ENCODE measurements around the gene MAGEB5. TPM values are rescaled to one million over a fixed set of nuclear protein-coding genes. Genes with fewer than 3 reads are reported as not detected.
"Not testable (repeated sequence)": the region's sequence is repeated elsewhere in the genome, so short reads cannot be mapped to it uniquely, and the experiment has no call there.

MAGEB5 gene
- total RNA-seq (not detected), polyA plus RNA-seq (not detected)

- Histone ChIP-seq H3K36me3 (ENCODE audit: insufficient read depth) (no peaks in the 10 kb centered on the region), H3K4me3 (ENCODE audit: low read depth, low read length) (no peak within 1 kb of the TSS), H3K27ac (ENCODE audit: low read depth) (no peak within 1 kb of the TSS), H3K4me1 (ENCODE audit: insufficient read depth) (no peaks in the 10 kb centered on the region)
- WGBS: 84% methylated on average over 5 of the region's 5 CpGs
- DNase-seq (ENCODE audit: extremely low spot score): no peak
These were observed at the start of gene MAGEB5 for GRCh38 chrX:26215869-26216268. Gene MAGEB5 (plus strand): TSS chrX:26216169. CDS start chrX:26217302, 1,133 bp downstream.

GRCh38 chrX:26192204-26192603, 23.8 kb upstream of the MAGEB5 start, which contains the start of gene MAGEB6:
Gene MAGEB6 (plus strand): TSS chrX:26192440. CDS start chrX:26193847, 1,407 bp downstream.
- DNase-seq (ENCODE audit: extremely low spot score): no peak
- no peaks in the 10 kb centered on the region for H3K4me1 ChIP-seq (ENCODE audit: insufficient read depth)
- WGBS: 90% methylated on average over 17 of the region's 17 CpGs

GRCh38 chrX:26203561-26203960, 12.4 kb upstream of the MAGEB5 start:
- Histone ChIP-seq H3K36me3 (ENCODE audit: insufficient read depth) (no peaks in the 10 kb centered on the region), H3K4me1 (ENCODE audit: insufficient read depth) (no peaks in the 10 kb centered on the region), H3K4me3 (ENCODE audit: low read depth, low read length) (no peak overlapping the region), H3K27ac (ENCODE audit: low read depth) (no peak overlapping the region)
- no peak for DNase-seq (ENCODE audit: extremely low spot score)

More at GRCh38 chrX:26192204-26192603, 23.8 kb upstream of the MAGEB5 start, which contains the start of gene MAGEB6:
- Histone ChIP-seq H3K36me3 (ENCODE audit: insufficient read depth) (no peaks in the 10 kb centered on the region), H3K27ac (ENCODE audit: low read depth) (no peak within 1 kb of the TSS), H3K4me3 (ENCODE audit: low read depth, low read length) (no peak within 1 kb of the TSS)

- H3K4me3 ChIP-seq (ENCODE audit: low read depth, low read length); H3K4me1 ChIP-seq (ENCODE audit: insufficient read depth); H3K27ac ChIP-seq (ENCODE audit: low read depth); H3K36me3 ChIP-seq (ENCODE audit: insufficient read depth); DNase-seq (ENCODE audit: extremely low spot score): not testable (repeated sequence)
- 98% methylated on average over 27 of the region's 27 CpGs for WGBS
These were observed 11.3 kb upstream of the MAGEB5 start for GRCh38 chrX:26204717-26205116.

- no peak overlapping the region for H3K4me3 ChIP-seq (ENCODE audit: low read depth, low read length)
- DNase-seq (ENCODE audit: extremely low spot score): no peak
- WGBS: 70% methylated on average over 3 of the region's 3 CpGs
These were observed 8.0 kb upstream of the MAGEB5 start for GRCh38 chrX:26208012-26208411.

GRCh38 chrX:26219351-26219750, 3.4 kb downstream of the MAGEB5 start:
- Histone ChIP-seq H3K27ac (ENCODE audit: low read depth) (no peak overlapping the region), H3K4me3 (ENCODE audit: low read depth, low read length) (no peak overlapping the region), H3K36me3 (ENCODE audit: insufficient read depth) (no peaks in the 10 kb centered on the region), H3K4me1 (ENCODE audit: insufficient read depth) (no peaks in the 10 kb centered on the region)
- 75% methylated on average over 7 of the region's 7 CpGs for WGBS
- no peak for DNase-seq (ENCODE audit: extremely low spot score)

More at GRCh38 chrX:26208012-26208411, 8.0 kb upstream of the MAGEB5 start:
- Histone ChIP-seq H3K36me3 (ENCODE audit: insufficient read depth) (no peaks in the 10 kb centered on the region), H3K4me1 (ENCODE audit: insufficient read depth) (no peaks in the 10 kb centered on the region), H3K27ac (ENCODE audit: low read depth) (no peak overlapping the region)

- Histone ChIP-seq H3K4me1 (ENCODE audit: insufficient read depth) (no peaks in the 10 kb centered on the region), H3K4me3 (ENCODE audit: low read depth, low read length) (no peak overlapping the region), H3K27ac (ENCODE audit: low read depth) (no peak overlapping the region), H3K36me3 (ENCODE audit: insufficient read depth) (no peaks in the 10 kb centered on the region)
- 25% methylated on average over 1 of the region's 1 CpG for WGBS
- no peak for DNase-seq (ENCODE audit: extremely low spot score)
These were observed 18.2 kb downstream of the MAGEB5 start for GRCh38 chrX:26234177-26234576.

- WGBS: 86% methylated on average over 3 of the region's 3 CpGs
- Histone ChIP-seq H3K36me3 (ENCODE audit: insufficient read depth) (no peaks in the 10 kb centered on the region), H3K4me3 (ENCODE audit: low read depth, low read length) (no peak overlapping the region), H3K27ac (ENCODE audit: low read depth) (no peak overlapping the region), H3K4me1 (ENCODE audit: insufficient read depth) (no peaks in the 10 kb centered on the region)
- no peak for DNase-seq (ENCODE audit: extremely low spot score)
These were observed 37.6 kb downstream of the MAGEB5 start for GRCh38 chrX:26253526-26253925.

- Histone ChIP-seq H3K36me3 (ENCODE audit: insufficient read depth) (no peaks in the 10 kb centered on the region), H3K27ac (ENCODE audit: low read depth) (no peak overlapping the region), H3K4me3 (ENCODE audit: low read depth, low read length) (no peak overlapping the region), H3K4me1 (ENCODE audit: insufficient read depth) (no peaks in the 10 kb centered on the region)
- WGBS: 97% methylated on average over 9 of the region's 9 CpGs
- no peak for DNase-seq (ENCODE audit: extremely low spot score)
These were observed 38.5 kb downstream of the MAGEB5 start for GRCh38 chrX:26254436-26254835.

- WGBS: 78% methylated on average over 5 of the region's 5 CpGs
- no peak overlapping the region for H3K4me3 ChIP-seq (ENCODE audit: low read depth, low read length)
- DNase-seq (ENCODE audit: extremely low spot score): no peak
- H3K27ac ChIP-seq (ENCODE audit: low read depth): no peak overlapping the region
- H3K36me3 ChIP-seq (ENCODE audit: insufficient read depth): no peaks in the 10 kb centered on the region
- no peaks in the 10 kb centered on the region for H3K4me1 ChIP-seq (ENCODE audit: insufficient read depth)
These were observed 46.2 kb downstream of the MAGEB5 start for GRCh38 chrX:26262121-26262523.

Other genes starting within 250 kb of the MAGEB5 start
- gene MAGEB18, start 77.8 kb upstream of the MAGEB5 start, total RNA-seq: not detected
- not detected for gene MAGEB18, start 77.8 kb upstream of the MAGEB5 start, polyA plus RNA-seq
- not detected for gene MAGEB6B, start 55.6 kb upstream of the MAGEB5 start, total RNA-seq
- not detected for gene MAGEB6B, start 55.6 kb upstream of the MAGEB5 start, polyA plus RNA-seq
- not detected for gene MAGEB6, start 23.7 kb upstream of the MAGEB5 start, total RNA-seq
- not detected for gene MAGEB6, start 23.7 kb upstream of the MAGEB5 start, polyA plus RNA-seq

Measured in urinary bladder (tissue), 4 donors.